Activated CD8-positive, alpha-beta T cell treated with anti-CD3 and anti-CD28 coated beads for 36 hours (primary cell): ENCODE results near the gene CMTM1. TPM values are rescaled to one million over a fixed set of nuclear protein-coding genes. Genes with fewer than 3 reads are reported as not detected.

Source experiments
- ATAC-seq: fragments of 200-7000 bp; cut with Tn5 transposase; one replicate; pipeline ENCODE4 v1.10.0; 2021; ENCODE audit warnings: mild to moderate bottlenecking, moderate library complexity
- CTCF ChIA-PET: fragments of 350-600 bp; sonication (Branson Sonifier 250); formaldehyde crosslinking; loops from one replicate; lab custom pipeline; 2021; ENCODE audit warnings: antibody characterized with exemption; lab: Charles Lee
- POLR2A ChIA-PET: fragments of 350-600 bp; sonication (Branson Sonifier 250); formaldehyde crosslinking; loops from one replicate; lab custom pipeline; 2021; ENCODE audit warnings: antibody characterized with exemption; lab: Charles Lee
- DNase-seq: peaks from one replicate; pipeline ENCODE4 v3.0.0-alpha.2; 2020
- H3K27ac Mint-ChIP-seq: one replicate; pipeline ENCODE4 v1.8.0; 2021; ENCODE audit warnings: mild to moderate bottlenecking, mixed read lengths
- H3K27me3 Mint-ChIP-seq: one replicate; pipeline ENCODE4 v1.8.0; 2021; ENCODE audit warnings: mixed read lengths
- H3K36me3 Mint-ChIP-seq: one replicate; pipeline ENCODE4 v1.8.0; 2021; ENCODE audit warnings: low read depth, mixed read lengths
- H3K4me1 Mint-ChIP-seq: one replicate; pipeline ENCODE4 v1.8.0; 2021; ENCODE audit warnings: low read depth, mixed read lengths
- H3K4me3 Mint-ChIP-seq: one replicate; pipeline ENCODE4 v1.8.0; 2021; ENCODE audit warnings: mild to moderate bottlenecking, moderate library complexity, mixed read lengths
- H3K9me3 Mint-ChIP-seq: one replicate; pipeline ENCODE4 v1.8.0; 2021; ENCODE audit warnings: mixed read lengths
- intact Hi-C: fragments of 100-400 bp; cut with micrococcal nuclease; formaldehyde crosslinking; loops from one replicate; pipeline ENCODE4 v1.10.0; 2022
- total RNA-seq, 2 experiments: library from RNA; stranded (reverse); gene quantifications; one replicate each; pipeline ENCODE4 v1.2.3, GENCODE V29; 2021
- TF ChIP-seq, protein P1 (sequence below): fragments of 200-600 bp; IDR thresholded peaks from one replicate; pipeline ENCODE4 v1.8.0; 2022; ENCODE audit warnings: antibody characterized with exemption, mild to moderate bottlenecking

CMTM1 gene
- total RNA-seq, 2 experiments from 2014 or later = 5.4 to 6.2 TPM

DNA sequence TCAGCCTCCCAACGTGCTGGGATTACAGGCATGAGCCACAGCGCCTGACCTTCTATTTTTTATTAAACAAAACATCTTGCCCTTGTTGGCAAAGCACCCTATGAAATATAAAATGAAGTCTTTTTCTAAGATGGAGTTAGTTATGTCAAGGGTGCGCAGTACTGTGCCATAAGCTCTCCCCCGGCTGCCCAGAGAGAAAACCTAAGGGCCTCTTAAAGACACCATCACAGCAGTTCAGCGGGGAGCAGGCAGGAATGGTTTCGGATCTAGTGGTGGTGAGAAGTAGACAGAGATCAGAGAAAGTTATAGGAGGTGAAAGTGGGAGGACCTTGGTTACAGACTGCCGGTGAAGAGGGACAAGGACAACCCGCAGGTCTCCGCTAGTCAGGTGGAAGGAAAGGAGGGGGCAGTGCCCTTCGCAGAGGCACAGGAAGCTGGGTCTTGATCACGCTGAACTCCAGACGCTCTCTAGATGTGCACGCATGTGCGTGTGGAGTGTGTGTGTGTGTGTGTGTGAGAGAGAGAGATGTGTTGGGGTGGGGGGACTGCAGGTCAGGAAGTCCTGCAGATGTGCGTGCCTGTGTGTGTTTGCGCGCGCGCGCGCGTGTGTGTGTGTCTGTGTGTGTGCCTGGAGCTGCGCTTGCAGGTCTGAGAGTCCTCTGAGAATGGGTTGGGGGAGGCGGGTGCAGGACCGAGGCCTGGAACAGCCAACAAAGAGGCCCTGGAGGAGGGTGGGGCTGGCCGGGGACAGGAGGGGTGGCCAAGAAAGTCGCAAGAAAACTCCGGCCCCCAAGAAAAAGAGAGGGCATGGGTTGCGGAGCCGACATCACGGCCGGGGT, 37.5 kb downstream of the CMTM1 start:
- CTCF ChIA-PET = interaction anchor here (0.6 to 2.7 kb wide), 14 partner anchors 9 to 197 kb away, joined by 3 to 13 read pairs (median 3); partner anchors contain the start of genes CKLF and TK2
- Mint-ChIP-seq H3K36me3 (peaks cover 14% of the 10 kb centered on the region), H3K4me1 (peaks cover 46% of the 10 kb centered on the region), H3K9me3 (peaks cover 6% of the 10 kb centered on the region), H3K27ac (peak overlapping the region; percentile 98), H3K27me3 (no peaks in the 10 kb centered on the region), H3K4me3 (peak overlapping the region; percentile 96)
- ATAC-seq = peak; percentile 69
- POLR2A ChIA-PET = interaction anchor here (1.0 to 1.8 kb wide), 12 partner anchors 14 to 271 kb away, joined by 3 to 13 read pairs (median 4); partner anchors contain the start of gene CKLF
- intact Hi-C loops = loop anchor here (5.0 kb wide), 1 partner anchor 51 kb away; the partner anchor contains the start of genes CKLF and TK2
- peak; percentile 87 for DNase-seq
- TF ChIP-seq, protein P1, sequence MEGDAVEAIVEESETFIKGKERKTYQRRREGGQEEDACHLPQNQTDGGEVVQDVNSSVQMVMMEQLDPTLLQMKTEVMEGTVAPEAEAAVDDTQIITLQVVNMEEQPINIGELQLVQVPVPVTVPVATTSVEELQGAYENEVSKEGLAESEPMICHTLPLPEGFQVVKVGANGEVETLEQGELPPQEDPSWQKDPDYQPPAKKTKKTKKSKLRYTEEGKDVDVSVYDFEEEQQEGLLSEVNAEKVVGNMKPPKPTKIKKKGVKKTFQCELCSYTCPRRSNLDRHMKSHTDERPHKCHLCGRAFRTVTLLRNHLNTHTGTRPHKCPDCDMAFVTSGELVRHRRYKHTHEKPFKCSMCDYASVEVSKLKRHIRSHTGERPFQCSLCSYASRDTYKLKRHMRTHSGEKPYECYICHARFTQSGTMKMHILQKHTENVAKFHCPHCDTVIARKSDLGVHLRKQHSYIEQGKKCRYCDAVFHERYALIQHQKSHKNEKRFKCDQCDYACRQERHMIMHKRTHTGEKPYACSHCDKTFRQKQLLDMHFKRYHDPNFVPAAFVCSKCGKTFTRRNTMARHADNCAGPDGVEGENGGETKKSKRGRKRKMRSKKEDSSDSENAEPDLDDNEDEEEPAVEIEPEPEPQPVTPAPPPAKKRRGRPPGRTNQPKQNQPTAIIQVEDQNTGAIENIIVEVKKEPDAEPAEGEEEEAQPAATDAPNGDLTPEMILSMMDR = no peak

DNA sequence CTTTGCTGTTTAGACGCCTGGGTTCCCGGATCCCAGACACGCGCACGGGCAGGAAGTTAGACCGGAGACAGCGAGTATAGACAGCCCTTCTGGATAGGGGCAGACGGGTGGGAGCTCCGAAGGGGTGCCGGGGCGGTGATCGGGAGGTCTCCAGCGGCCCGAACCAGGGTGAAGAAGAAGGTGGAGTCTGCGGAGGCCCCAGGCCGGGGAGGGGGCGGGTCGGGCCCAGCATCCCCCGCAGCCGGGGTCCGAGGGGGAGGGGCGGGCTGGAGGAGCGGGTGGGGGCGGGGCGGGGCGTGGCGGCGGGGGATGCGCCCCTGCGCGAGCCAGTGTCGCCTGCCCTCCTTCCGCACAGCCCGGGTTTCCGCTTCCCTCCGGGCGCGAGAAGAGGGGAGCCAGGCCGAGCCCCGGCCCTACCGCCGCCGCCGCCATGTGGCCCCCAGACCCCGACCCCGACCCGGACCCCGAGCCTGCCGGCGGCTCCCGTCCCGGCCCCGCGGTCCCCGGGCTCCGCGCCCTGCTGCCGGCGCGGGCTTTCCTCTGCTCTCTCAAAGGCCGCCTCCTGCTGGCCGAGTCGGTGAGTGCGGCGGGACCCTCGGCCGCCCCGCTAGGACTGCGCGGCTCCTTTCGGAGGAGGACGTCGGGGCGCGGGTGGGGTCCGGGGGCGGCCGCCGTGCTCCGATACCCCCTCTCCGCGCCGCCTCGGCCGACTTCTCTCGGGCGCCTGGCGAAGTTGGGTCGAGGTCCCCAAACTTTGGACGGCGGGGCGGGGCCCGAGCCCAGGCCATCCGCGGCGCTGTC, 38.3 kb downstream of the CMTM1 start, which contains the start of gene CMTM3:
TSS of gene CMTM3 (plus strand) at position 329 of the 801 bp plus-strand sequence. CDS start at position 431, 102 bp downstream.
- intact Hi-C loops = loop anchor here (5.0 kb wide), 3 partner anchors 42 to 197 kb away; partner anchors contain the start of genes CKLF and TK2
- Mint-ChIP-seq H3K27me3 (no peaks in the 10 kb centered on the region), H3K4me3 (peak within 1 kb of the TSS; percentile 96), H3K4me1 (peaks cover 44% of the 10 kb centered on the region), H3K27ac (peak within 1 kb of the TSS; percentile 98), H3K36me3 (peaks cover 14% of the 10 kb centered on the region), H3K9me3 (peaks cover 6% of the 10 kb centered on the region)
- TF ChIP-seq, protein P1 = peak; percentile 84
- peak; percentile 82 for DNase-seq
- ChIA-PET CTCF (interaction anchor here (0.6 to 2.7 kb wide), 15 partner anchors 10 to 198 kb away, joined by 3 to 13 read pairs (median 3); partner anchors contain the start of genes CKLF and TK2), POLR2A (interaction anchor here (0.9 to 1.8 kb wide), 12 partner anchors 15 to 93 kb away, joined by 3 to 13 read pairs (median 4); partner anchors contain the start of gene CKLF)
- peak; percentile 62 for ATAC-seq

DNA sequence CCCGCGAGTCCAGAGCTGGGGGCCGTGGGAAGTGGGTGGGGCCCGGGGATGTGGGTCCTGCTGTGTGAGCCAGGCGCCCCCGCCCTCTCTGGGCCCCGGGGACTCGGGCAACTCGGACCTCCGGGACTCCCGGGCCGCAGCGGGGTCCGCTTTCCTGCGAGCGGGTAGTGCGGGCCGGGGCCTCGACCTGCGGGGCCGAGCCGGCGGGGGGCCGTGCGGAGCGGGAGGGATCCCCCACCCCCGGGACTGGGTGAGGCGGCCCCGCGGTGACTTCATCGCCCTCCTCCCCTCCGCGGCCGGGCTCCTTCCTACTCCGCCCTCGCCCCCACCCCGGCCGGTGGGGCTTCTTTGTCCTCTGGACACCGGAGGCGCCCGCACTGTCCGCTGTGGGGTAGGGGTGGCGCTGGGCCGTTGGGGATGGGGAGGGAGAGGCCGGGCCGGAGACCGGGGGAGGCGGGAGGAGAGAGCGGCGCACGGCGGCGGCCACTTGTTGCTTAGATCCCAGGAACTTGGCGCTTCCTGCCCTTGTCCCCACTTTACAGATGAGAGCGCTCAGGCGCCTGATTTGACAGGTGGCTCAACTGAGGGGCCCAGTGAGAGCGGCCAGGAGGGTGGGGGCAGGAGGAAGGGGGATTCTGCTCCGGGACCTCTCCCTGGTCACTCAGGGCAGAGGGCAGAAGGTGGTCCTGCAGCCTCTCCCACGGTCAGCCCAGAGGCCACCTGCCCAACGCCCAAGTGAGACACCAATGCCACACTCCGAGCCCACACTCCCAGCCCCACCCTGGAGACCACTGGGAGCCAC, 39.1 kb downstream of the CMTM1 start:
- DNase-seq = peak; percentile 54
- H3K4me1 Mint-ChIP-seq = peaks cover 40% of the 10 kb centered on the region

More for the DNA sequence above, 39.1 kb downstream of the CMTM1 start:
- H3K27ac Mint-ChIP-seq = peak overlapping the region; percentile 71
- no peaks in the 10 kb centered on the region for H3K27me3 Mint-ChIP-seq
- H3K9me3 Mint-ChIP-seq = peaks cover 6% of the 10 kb centered on the region
- ChIA-PET POLR2A (interaction anchor here (0.9 to 1.3 kb wide), 2 partner anchors 30 to 43 kb away, joined by 3 read pairs; no protein-coding TSS in a partner anchor), CTCF (interaction anchor here (1.0 to 2.7 kb wide), 7 partner anchors 12 to 197 kb away, joined by 3 to 13 read pairs (median 3); partner anchors contain the start of gene CKLF)
- intact Hi-C loops = loop anchor here (5.0 kb wide), 2 partner anchors 43 to 198 kb away; no protein-coding TSS in a partner anchor
- H3K36me3 Mint-ChIP-seq = peaks cover 22% of the 10 kb centered on the region
- peak overlapping the region; percentile 96 for H3K4me3 Mint-ChIP-seq
- TF ChIP-seq, protein P1 = no peak
- peak; percentile 17 for ATAC-seq
